Hematopoietic multipotent progenitor cell treated with erythropoietin and hydrocortisone succinate and interleukin-3 and kit ligand, for 4 days (in vitro differentiated cells): ENCODE data around the gene GALNT5.
A peak's percentile ranks its signal among the peaks of the same experiment; 100 is the strongest.

Experiments
- DNase-seq: peaks from one replicate; pipeline ENCODE4 v3.0.0-alpha.2; 2015

Gene GALNT5

GRCh38 chr2:157296958-157297357 lies 39.5 kb downstream of the GALNT5 start:
- DNase-seq: no peak

- DNase-seq: no peak
These were observed 43.8 kb downstream of the GALNT5 start for GRCh38 chr2:157301307-157301706.

- peak; percentile 84 for DNase-seq
These were observed 45.1 kb downstream of the GALNT5 start for GRCh38 chr2:157302492-157303099.

GRCh38 chr2:157303612-157304011 lies 46.1 kb downstream of the GALNT5 start:
- no peak for DNase-seq

- no peak for DNase-seq
These were observed 47.6 kb downstream of the GALNT5 start for GRCh38 chr2:157304811-157305722.

- DNase-seq: no peak
These were observed 48.2 kb downstream of the GALNT5 start for GRCh38 chr2:157305723-157306110.

- peak; percentile 55 for DNase-seq
These were observed 49.5 kb downstream of the GALNT5 start for GRCh38 chr2:157307021-157307420.

GRCh38 chr2:157309878-157310277 lies 52.4 kb downstream of the GALNT5 start:
- DNase-seq: no peak

- DNase-seq: no peak
These were observed 54.2 kb downstream of the GALNT5 start for GRCh38 chr2:157311706-157312105.

GRCh38 chr2:157312866-157313486 lies 55.5 kb downstream of the GALNT5 start:
- no peak for DNase-seq

GRCh38 chr2:157315901-157316300 lies 58.4 kb downstream of the GALNT5 start:
- DNase-seq: no peak

GRCh38 chr2:157318884-157319283 lies 61.4 kb downstream of the GALNT5 start:
- DNase-seq: no peak

- no peak for DNase-seq
These were observed 62.3 kb downstream of the GALNT5 start for GRCh38 chr2:157319795-157320194.

- DNase-seq: no peak
These were observed 62.9 kb downstream of the GALNT5 start for GRCh38 chr2:157320409-157320808.

- DNase-seq: no peak
These were observed 64.0 kb downstream of the GALNT5 start for GRCh38 chr2:157321466-157321865.

- no peak for DNase-seq
These were observed 64.9 kb downstream of the GALNT5 start for GRCh38 chr2:157322432-157322831.

- DNase-seq: peak; percentile 86
These were observed 66.9 kb downstream of the GALNT5 start for GRCh38 chr2:157324331-157324843.

- no peak for DNase-seq
These were observed 68.3 kb downstream of the GALNT5 start, which contains the start of gene ERMN for GRCh38 chr2:157325786-157326185. Gene ERMN, minus strand, starts transcription at chr2:157325824. Its CDS starts 182 bp downstream, at chr2:157325642.

GRCh38 chr2:157326698-157327097 lies 69.2 kb downstream of the GALNT5 start:
- DNase-seq: peak; percentile 26

GRCh38 chr2:157327200-157327599 lies 69.7 kb downstream of the GALNT5 start:
- DNase-seq: no peak

GRCh38 chr2:157327621-157328500 lies 70.4 kb downstream of the GALNT5 start:
- DNase-seq: peak; percentile 90

- no peak for DNase-seq
These were observed 72.0 kb downstream of the GALNT5 start for GRCh38 chr2:157329524-157329923.
